ENCODE measurements around the gene BAIAP3. TPM values are rescaled to one million over a fixed set of nuclear protein-coding genes. Genes with fewer than 3 reads are reported as not detected.

The BAIAP3 gene
- polyA plus RNA-seq, 1 donor from 2014 or later: 65.2 TPM

DNA sequence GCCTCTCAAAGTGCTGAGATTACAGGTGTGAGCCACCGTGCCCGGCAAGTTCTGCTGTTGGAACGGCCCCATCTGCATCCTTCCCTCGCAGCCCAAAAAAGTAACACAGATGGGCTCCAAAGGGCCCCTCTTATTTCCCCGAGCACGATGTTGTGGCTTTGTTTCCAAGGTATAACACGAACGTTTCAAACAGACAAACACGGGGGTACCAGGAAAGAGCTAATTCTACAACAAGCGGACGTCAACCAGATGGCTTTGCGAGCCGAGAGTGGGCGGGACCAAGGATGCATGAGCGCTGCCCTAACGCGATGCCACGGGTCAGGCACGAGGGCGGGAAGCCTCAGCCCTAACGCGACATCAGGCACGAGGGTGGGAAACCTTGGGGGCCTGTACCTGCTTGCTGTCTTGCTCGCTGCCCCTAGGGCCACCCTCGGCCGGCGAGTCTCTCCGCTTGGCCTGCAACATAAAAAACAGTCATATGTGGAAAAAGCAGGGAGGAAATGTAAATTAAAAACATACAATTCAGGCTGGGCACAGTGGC, 56.9 kb downstream of the BAIAP3 start:
- H3K9me3 ChIP-seq (ENCODE audit: low read length): no peaks in the 10 kb centered on the region
- no peak overlapping the region for H2AFZ ChIP-seq (ENCODE audit: low read depth, low read length)
- TF ChIP-seq RAD21 (conservative IDR thresholded peaks at IDR 0.05): no peak
- no peak for TF ChIP-seq EZH2 (IDR thresholded peaks at IDR 0.05; ENCODE audit: borderline replicate concordance, insufficient read depth, low read length, poor library complexity, severe bottlenecking)
- TF ChIP-seq EP300 (conservative IDR thresholded peaks at IDR 0.05; ENCODE audit: poor library complexity, severe bottlenecking): no peak
- TF ChIP-seq POLR2AphosphoS5 (IDR thresholded peaks at IDR 0.05): no peak
- no peak for TF ChIP-seq SMC3 (conservative IDR thresholded peaks at IDR 0.05; ENCODE audit: poor library complexity)
- TF ChIP-seq, protein P1, sequence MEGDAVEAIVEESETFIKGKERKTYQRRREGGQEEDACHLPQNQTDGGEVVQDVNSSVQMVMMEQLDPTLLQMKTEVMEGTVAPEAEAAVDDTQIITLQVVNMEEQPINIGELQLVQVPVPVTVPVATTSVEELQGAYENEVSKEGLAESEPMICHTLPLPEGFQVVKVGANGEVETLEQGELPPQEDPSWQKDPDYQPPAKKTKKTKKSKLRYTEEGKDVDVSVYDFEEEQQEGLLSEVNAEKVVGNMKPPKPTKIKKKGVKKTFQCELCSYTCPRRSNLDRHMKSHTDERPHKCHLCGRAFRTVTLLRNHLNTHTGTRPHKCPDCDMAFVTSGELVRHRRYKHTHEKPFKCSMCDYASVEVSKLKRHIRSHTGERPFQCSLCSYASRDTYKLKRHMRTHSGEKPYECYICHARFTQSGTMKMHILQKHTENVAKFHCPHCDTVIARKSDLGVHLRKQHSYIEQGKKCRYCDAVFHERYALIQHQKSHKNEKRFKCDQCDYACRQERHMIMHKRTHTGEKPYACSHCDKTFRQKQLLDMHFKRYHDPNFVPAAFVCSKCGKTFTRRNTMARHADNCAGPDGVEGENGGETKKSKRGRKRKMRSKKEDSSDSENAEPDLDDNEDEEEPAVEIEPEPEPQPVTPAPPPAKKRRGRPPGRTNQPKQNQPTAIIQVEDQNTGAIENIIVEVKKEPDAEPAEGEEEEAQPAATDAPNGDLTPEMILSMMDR (IDR thresholded peaks at IDR 0.05; ENCODE audit: poor library complexity, severe bottlenecking): no peak
- no peak for TF ChIP-seq MXI1 (conservative IDR thresholded peaks at IDR 0.05; ENCODE audit: poor library complexity, severe bottlenecking)
- TF ChIP-seq REST (IDR thresholded peaks at IDR 0.05; ENCODE audit: borderline replicate concordance): no peak
- TF ChIP-seq TAF1 (IDR thresholded peaks at IDR 0.05; ENCODE audit: low read depth): no peak
- H4K20me1 ChIP-seq (ENCODE audit: insufficient read depth): no peaks in the 10 kb centered on the region
- H3K27me3 ChIP-seq (ENCODE audit: insufficient read depth, low read depth, low read length): no peaks in the 10 kb centered on the region
- H3K36me3 ChIP-seq (ENCODE audit: insufficient read depth, low read length): no peaks in the 10 kb centered on the region
- H3K27ac ChIP-seq (ENCODE audit: low read length): no peak overlapping the region
- H3K79me2 ChIP-seq (replicated peaks; ENCODE audit: insufficient read depth, low read length): no peaks in the 10 kb centered on the region
- H3F3A ChIP-seq (ENCODE audit: insufficient read depth, low read length, poor library complexity, severe bottlenecking): no peaks in the 10 kb centered on the region
- H3K9me2 ChIP-seq (ENCODE audit: insufficient read depth, low read length): no peaks in the 10 kb centered on the region
- no peak overlapping the region for H3K4me2 ChIP-seq (ENCODE audit: low read length)
- H3K4me3 ChIP-seq (ENCODE audit: low read length): no peak overlapping the region
- H3K9ac ChIP-seq (ENCODE audit: low read length): no peak overlapping the region

- Histone ChIP-seq H3K27ac (ENCODE audit: low read length) (no peak overlapping the region), H3K9me3 (ENCODE audit: low read length) (no peaks in the 10 kb centered on the region), H3K4me3 (ENCODE audit: low read length) (no peak overlapping the region), H3K79me2 (replicated peaks; ENCODE audit: insufficient read depth, low read length) (no peaks in the 10 kb centered on the region), H3K36me3 (ENCODE audit: insufficient read depth, low read length) (no peaks in the 10 kb centered on the region), H3F3A (ENCODE audit: insufficient read depth, low read length, poor library complexity, severe bottlenecking) (no peaks in the 10 kb centered on the region), H3K27me3 (ENCODE audit: insufficient read depth, low read depth, low read length) (no peaks in the 10 kb centered on the region), H4K20me1 (ENCODE audit: insufficient read depth) (no peaks in the 10 kb centered on the region), H2AFZ (ENCODE audit: low read depth, low read length) (no peak overlapping the region), H3K4me2 (ENCODE audit: low read length) (no peak overlapping the region), H3K9me2 (ENCODE audit: insufficient read depth, low read length) (no peaks in the 10 kb centered on the region), H3K9ac (ENCODE audit: low read length) (no peak overlapping the region)
- TF ChIP-seq EP300 (conservative IDR thresholded peaks at IDR 0.05; ENCODE audit: poor library complexity, severe bottlenecking): no peak
- TF ChIP-seq RAD21 (conservative IDR thresholded peaks at IDR 0.05): no peak
- no peak for TF ChIP-seq TAF1 (IDR thresholded peaks at IDR 0.05; ENCODE audit: low read depth)
Observed at GRCh38 chr16:1392826-1393225, 59.4 kb downstream of the BAIAP3 start.

All from neural cell (in vitro differentiated cells).